NCI-H146 treated with DMSO at 0.1 percent for 48 hours (cell line): Measurements from ENCODE around the gene PTPRQ.
A peak's percentile ranks its signal among the peaks of the same experiment; 100 is the strongest.
"Not testable (repeated sequence)": the region's sequence is repeated elsewhere in the genome, so short reads cannot be mapped to it uniquely, and the experiment has no call there.

Source experiments
- DNase-seq: peaks from one replicate; lab custom pipeline; 2025; ENCODE audit not compliant: unreplicated experiment; lab: John Stamatoyannopoulos, UW

The PTPRQ gene

GRCh38 chr12:80443974-80444666 lies at the start of gene PTPRQ:
TSS of gene PTPRQ (plus strand) at chr12:80444235. CDS start at chr12:80444346, 111 bp downstream.
- DNase-seq: no peak

GRCh38 chr12:80400571-80400991 lies 43.5 kb upstream of the PTPRQ start:
- no peak for DNase-seq

- no peak for DNase-seq
Measured at GRCh38 chr12:80401191-80401590, 42.8 kb upstream of the PTPRQ start.

- no peak for DNase-seq
Measured at GRCh38 chr12:80404629-80405028, 39.4 kb upstream of the PTPRQ start.

GRCh38 chr12:80406253-80406652 lies 37.8 kb upstream of the PTPRQ start:
- no peak for DNase-seq

GRCh38 chr12:80411787-80412186 lies 32.2 kb upstream of the PTPRQ start:
- no peak for DNase-seq

GRCh38 chr12:80412343-80412953 lies 31.6 kb upstream of the PTPRQ start:
- DNase-seq: peak; percentile 79

- no peak for DNase-seq
Measured at GRCh38 chr12:80413462-80413861, 30.6 kb upstream of the PTPRQ start.

GRCh38 chr12:80415466-80415865 lies 28.6 kb upstream of the PTPRQ start:
- DNase-seq: no peak

GRCh38 chr12:80419644-80420043 lies 24.4 kb upstream of the PTPRQ start:
- no peak for DNase-seq

- DNase-seq: no peak
Measured at GRCh38 chr12:80420075-80420474, 24.0 kb upstream of the PTPRQ start.

- DNase-seq: no peak
Measured at GRCh38 chr12:80422550-80422949, 21.5 kb upstream of the PTPRQ start.

GRCh38 chr12:80432061-80432460 lies 12.0 kb upstream of the PTPRQ start:
- no peak for DNase-seq

- DNase-seq: no peak
Measured at GRCh38 chr12:80441921-80442320, 2.1 kb upstream of the PTPRQ start.

- no peak for DNase-seq
Measured at GRCh38 chr12:80442426-80443222, 1.4 kb upstream of the PTPRQ start.

- DNase-seq: no peak
Measured at GRCh38 chr12:80445083-80445793, 1.2 kb downstream of the PTPRQ start.

GRCh38 chr12:80456513-80456912 lies 12.5 kb downstream of the PTPRQ start:
- DNase-seq: no peak

GRCh38 chr12:80460972-80461371 lies 16.9 kb downstream of the PTPRQ start:
- no peak for DNase-seq

- DNase-seq: not testable (repeated sequence)
Measured at GRCh38 chr12:80461851-80462250, 17.8 kb downstream of the PTPRQ start.

GRCh38 chr12:80469681-80470080 lies 25.6 kb downstream of the PTPRQ start:
- no peak for DNase-seq

GRCh38 chr12:80470403-80470802 lies 26.4 kb downstream of the PTPRQ start:
- no peak for DNase-seq
